SKM-1 treated with dmso at 0.1 percent for 144 hours (cell line): Measurements from ENCODE around the gene STRIP1.

Source experiments
- DNase-seq: peaks from one replicate; lab custom pipeline; 2025; ENCODE audit not compliant: unreplicated experiment; lab: John Stamatoyannopoulos, UW

STRIP1 gene, protein sequence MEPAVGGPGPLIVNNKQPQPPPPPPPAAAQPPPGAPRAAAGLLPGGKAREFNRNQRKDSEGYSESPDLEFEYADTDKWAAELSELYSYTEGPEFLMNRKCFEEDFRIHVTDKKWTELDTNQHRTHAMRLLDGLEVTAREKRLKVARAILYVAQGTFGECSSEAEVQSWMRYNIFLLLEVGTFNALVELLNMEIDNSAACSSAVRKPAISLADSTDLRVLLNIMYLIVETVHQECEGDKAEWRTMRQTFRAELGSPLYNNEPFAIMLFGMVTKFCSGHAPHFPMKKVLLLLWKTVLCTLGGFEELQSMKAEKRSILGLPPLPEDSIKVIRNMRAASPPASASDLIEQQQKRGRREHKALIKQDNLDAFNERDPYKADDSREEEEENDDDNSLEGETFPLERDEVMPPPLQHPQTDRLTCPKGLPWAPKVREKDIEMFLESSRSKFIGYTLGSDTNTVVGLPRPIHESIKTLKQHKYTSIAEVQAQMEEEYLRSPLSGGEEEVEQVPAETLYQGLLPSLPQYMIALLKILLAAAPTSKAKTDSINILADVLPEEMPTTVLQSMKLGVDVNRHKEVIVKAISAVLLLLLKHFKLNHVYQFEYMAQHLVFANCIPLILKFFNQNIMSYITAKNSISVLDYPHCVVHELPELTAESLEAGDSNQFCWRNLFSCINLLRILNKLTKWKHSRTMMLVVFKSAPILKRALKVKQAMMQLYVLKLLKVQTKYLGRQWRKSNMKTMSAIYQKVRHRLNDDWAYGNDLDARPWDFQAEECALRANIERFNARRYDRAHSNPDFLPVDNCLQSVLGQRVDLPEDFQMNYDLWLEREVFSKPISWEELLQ

DNA sequence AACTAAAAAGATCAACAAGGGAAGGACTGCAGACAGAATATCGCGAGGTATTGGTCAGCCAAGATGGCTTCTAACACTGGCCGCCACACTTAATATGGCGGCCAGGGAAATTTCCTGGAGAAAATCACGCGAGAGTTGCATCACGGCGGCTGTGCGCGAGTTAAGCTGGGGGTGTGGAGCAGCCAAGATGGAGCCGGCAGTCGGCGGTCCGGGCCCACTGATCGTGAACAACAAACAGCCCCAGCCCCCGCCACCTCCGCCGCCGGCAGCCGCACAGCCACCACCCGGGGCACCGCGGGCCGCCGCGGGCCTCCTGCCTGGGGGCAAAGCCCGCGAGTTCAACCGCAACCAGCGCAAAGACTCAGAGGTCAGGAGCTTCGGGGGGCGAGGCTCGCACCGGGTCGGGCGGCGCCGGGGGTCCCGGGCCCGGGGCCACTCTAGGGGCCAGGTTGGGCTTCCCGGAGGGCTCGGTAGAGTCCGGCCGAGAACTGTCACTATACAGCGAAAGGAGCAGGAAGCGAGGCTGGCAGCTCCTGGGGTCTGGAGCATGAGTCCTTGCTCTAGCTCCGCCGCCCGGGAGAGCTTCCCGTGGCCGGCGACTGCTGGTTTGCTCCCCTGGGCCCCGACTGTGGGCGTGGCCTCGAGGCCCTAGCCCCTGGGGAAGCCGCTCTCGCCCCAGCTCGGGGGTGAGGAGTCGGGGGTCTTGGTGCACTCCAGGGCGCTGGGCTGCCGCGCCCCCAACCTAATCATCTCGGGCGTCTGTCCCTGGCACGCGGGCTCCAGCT, at the start of gene STRIP1:
Gene STRIP1, plus strand, starts transcription at position 174 of the 785 bp plus-strand sequence. Its CDS starts 14 bp downstream, at position 188.
- peak; percentile 94 for DNase-seq

DNA sequence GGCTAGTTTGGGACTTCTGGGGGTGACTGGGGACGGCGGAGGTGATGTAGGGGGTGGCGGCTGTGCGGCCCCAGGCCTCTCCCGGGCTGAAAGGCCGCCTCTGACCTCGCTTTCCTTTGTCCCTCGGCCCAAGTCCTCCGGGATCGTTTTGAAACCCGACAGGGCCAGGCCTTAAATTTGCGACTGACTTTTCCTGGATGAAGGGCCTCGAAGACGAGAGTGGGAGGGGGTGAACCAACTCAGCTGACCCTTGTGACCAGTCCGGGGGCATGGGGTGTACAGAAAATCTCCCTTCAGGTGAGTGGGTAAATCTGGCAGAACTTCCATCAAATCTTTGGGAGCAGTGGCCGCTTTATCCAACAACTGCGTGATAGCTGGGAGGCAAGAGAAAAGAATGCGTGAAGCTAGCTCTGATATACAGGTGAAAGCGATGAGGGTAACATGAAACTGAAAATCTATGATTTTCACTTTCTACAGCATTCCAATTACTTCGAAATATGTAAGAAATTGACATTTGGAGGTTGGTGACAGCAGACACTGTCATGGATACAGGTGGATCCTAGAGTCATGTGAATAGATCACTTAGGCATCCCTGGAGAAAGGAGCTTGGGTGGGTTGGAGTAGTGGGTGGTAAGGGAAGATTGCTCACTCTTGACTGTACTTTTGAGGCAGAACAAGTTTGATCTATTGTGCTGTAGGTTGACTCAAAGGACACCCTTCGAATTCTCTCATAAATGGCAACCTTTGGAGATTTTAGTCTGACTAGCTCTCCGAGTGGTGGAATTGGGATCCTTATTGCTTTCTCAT, 49.0 kb upstream of the STRIP1 start:
- DNase-seq, result no peak

DNA sequence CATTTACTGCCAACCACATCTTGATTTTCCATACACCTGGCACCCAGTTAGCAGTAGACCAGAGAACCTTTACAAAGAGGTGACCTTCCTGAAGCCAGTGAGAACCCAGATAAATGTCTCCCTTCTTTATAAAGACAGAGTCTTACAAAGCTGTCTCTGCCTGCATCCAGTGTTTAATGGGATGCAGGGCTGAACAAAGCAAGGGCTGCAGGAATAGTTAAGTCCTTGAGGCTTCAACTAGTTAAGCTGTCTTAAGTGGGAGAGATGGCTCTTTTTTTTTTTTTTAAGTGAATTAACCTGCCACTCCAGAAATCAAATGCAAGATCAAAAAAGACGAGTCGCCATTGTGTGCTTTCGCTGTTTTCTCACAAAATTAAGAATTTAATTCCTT, 48.4 kb upstream of the STRIP1 start:
- no peak for DNase-seq

DNA sequence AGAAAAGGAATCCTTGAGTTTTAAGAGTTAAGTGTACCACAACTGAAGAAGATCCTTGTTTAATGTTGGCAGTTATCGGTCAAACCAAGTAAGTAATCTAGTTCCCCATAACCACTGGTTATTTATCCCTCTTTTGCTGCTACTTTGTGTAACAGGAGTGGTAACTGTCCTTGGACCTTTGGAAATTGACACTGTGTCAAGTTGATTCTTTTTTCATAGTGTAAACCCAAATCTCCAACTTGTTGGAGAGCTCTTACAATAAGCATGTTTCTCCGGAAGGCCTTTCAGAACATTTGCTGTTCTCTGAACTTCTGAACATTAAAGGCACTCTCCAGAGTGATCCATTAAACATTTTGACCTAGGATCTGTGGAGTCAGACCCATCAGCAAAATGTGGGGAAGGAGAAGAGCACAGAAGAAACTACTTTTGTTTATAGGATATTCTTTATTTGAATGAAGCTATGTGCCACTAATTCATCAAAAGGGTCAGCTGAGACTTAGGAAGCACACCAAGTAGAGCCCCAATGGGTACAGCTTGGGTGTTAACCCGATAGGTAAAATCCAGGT, 46.0 kb upstream of the STRIP1 start:
- no peak for DNase-seq

DNA sequence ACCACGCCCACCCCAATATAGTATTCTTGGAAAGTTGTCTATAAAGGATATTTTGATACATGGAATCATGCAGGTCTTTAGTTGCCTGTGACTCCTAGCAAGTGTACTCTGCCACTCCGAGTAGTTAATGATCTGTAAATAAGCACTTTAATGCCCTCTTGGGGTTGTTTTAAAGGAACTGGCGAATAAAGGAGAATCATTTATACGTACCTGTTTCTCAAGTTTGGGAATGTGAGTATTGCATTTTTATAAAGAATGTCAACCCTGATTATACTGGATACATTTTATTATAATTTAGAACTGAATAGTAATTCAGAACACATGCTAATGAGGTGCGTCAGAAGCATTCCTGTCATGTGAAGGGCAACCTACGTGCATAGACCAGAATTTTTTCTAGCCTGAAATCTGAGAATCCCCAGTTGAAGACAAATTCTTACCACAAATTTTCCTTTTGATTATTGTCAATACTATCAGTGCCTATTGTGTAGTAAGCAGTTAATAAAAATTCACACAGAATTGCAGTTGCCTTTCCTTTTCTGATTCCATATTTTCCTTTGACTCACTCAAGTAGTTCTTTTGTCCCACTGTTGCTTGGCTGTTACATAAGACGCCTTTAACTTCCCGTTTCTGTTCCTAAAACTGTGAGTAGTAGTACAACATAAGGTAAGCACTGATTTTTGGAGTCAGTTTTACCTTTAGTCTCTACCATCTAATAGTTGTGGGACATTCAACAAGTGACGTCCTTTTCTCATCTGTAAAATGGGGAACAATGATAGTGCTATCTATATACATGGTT, 44.7 kb upstream of the STRIP1 start:
- DNase-seq, result peak; percentile 33

DNA sequence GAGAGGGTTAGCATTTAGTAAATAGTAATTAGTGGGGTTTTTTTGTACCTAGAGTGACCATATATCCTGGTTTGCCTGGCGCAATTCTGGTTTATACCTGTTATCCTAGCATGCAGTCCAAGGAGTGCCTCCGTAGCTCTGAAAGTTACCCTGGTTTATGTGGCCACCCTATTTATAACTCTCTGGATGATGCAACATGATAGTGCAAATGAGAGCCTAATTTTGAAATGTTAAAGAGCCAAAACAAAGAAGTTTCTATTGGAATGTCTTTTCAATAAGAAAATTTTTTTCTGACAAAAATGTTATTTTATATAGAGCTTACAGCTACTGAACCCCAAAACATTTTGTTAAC, 44.1 kb upstream of the STRIP1 start:
- no peak for DNase-seq

DNA sequence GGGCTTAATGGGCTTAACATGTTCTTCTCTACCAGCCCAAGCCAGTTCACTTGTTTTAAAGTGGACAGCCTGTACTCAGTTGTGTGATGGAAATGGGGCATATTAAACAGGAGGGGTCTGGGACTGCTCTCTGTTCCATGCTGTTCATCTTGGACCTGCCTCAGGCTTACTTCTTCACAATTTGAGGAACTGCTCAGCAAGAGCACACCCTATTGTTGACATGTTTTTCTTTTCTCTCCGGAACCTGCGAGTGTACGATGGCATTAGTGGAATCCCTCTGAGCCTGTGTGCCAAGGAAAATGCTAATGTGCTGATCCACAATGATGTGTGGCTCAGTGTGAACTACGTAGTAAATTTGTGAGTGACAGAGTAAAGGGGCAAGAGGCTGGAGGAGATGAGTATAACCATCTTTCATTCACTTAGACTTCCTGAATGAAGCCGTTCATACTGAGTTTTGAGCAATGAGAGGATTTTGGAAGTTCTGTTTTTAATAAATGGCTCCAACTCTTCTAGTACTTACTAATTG, 43.0 kb upstream of the STRIP1 start:
- no peak for DNase-seq

DNA sequence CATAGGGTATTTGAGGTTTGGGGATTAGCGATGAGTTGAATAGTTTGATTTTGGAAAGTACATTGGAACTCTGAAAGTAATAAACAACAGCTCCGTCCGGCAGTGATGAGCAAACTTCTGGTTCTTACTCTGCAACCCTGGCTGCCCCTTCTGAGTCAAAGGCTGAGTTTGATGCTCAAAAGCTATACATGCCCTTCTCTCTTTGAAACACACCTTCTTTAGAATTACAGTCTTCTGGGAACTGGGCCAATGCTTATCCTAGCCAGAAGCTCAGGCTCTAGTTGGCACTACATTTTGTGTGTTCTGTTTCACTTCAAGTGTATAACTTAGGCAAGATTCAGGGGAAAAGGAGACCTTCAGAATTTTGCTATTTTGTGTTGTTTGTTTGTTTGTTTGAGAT, 40.5 kb upstream of the STRIP1 start:
- DNase-seq, result no peak

DNA sequence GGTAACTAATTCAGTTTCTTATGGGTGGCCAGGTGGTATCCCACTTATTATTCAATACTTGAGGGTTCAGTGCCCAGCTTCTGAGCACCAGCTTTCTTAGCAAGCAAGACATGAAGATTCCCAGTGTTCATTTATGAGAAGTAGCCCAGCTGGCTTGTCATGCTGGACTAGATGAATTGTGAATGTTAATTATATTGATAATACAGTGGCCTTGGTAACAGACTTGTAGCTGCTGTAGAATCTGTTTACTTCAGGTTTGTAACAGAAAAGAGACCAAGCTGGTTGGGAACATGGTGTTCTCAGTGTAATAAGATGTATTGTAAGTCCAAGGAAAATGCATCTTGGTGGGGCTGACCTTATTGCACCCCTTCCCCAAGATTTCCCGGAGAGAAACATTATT, 39.8 kb upstream of the STRIP1 start:
- DNase-seq, result no peak

DNA sequence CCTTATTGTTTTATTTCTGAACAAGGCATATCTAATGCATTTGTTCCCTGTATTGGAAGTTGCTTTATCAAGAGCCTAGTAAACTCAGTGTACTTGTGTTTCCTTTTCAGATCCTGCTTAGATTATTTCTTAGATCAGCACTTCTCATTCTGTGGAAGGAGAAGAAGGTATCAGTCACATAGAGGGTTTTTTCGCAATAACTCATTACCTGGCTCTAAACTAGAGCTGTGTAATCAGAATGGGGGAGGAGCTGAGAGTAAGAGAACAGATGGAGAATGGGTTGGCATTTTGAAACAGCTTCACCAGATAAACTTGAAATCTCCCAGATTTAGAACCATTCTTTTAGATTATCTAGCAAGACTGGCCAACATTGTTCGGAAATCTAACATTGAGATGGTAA, 38.9 kb upstream of the STRIP1 start:
- DNase-seq, result no peak

DNA sequence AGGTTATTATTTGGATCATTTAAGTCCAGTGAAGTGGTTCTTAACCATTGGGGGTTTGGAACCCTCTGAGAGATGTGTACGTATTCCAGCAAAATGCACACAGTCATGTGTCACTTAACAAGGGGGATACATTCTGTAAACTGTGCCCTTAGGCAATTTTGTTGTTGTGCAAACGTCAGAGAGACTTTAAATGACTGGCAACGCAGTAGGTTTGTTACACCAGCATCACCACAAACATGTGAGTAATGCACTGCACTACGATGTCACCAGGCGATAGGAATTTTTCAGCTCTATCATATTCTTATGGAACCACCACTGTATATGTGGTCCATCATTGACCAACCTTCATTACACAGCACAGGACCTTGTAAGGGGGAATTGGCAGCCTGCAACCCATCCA, 37.9 kb upstream of the STRIP1 start:
- no peak for DNase-seq

DNA sequence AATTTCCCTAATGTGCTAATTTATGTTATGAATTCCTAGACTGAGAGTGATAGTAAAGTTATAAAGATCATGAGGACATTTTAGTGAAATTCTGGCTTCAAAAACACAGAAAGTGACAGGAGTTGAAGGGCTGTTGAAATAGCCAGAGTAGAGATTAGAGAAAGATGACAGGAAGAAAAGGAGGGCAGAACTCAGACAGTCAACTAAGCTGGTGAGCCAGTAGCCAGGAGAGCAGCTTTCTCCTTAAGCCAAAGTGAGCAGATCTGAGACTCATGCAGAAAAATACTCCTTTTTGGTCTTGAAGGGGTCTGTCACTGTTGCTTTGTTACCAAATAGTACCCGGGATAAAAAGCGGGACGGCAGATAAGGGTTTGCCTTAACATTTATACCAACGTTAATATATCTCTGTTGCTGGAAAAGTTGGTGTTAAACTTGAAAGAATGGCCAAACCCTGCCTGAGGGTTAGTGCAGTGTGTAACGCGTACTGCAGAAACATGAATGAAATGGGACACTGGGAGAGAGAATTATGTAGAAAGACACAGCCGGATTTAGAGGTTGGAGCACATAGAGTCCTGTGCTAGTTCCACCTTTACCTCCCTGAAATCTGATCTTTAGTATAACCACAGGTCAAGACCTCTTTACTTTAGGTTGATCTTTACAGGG, 37.1 kb upstream of the STRIP1 start:
- DNase-seq, result no peak

DNA sequence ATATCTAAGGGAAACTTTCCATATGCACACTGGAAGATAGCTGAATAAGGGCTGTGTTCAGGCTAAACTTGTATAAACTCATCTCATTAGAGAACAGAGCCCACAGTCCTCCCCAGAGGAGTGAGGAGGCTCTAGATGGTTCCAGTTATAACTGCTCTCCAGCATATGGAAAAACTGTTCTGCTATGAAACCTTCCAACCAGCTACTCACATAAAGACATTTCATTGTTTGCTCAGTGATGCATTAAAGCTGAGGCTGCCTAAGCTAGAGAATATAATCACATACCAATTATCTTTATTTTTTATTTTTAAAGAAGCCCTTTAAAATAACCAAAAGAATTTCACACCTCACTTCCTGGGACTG, 36.6 kb upstream of the STRIP1 start:
- no peak for DNase-seq

DNA sequence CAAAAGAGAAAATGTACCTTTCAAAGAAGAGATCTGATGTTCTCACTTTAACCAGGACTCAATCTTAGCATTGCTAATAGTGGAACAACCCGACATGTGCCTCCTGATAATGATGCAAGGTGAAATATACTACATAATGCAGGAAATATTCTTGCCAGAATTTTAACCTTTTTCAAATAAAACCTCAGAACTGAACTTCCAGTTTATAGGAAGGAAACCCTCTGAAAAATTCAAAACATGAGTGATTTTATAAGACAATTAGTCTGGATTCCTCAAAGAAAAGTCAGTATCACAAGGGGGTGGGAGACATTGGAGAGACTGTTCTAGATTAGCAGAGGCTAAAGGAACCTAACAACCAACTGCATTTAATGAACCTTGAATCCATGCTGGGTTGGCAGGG, 31.7 kb upstream of the STRIP1 start:
- no peak for DNase-seq

DNA sequence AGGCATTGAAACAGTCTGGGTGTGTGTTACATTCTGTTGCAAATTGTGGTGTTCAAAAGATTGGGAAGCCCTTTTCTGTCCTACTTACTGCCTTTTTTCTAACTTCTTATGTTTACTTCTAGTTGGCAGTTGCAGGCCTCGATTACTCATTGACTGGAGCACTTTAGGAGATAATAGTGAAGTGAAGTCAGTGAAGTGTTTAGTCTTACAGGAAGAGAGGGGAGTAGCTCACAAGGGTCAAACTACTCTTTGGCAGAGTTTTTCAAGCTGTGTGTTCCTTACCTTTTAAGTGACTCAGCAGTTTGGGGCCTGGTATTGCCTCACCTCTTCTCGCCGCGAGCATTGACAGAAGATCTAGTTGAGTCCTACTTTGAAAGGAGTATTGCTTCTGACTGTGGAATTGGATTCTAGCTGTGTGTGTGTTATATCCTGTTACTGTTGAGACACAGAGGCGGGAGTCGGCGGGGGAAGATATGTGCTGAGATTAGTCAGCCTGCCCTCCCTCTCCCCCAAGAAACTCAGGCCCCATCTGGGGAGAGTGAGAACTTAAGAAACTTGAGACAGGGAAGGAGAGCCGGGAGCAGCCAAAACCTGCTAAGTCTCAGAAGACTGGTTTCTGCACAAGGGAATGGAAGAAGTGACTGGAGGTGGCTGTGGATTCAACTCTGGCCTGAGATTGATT, 30.5 kb upstream of the STRIP1 start:
- peak; percentile 81 for DNase-seq

DNA sequence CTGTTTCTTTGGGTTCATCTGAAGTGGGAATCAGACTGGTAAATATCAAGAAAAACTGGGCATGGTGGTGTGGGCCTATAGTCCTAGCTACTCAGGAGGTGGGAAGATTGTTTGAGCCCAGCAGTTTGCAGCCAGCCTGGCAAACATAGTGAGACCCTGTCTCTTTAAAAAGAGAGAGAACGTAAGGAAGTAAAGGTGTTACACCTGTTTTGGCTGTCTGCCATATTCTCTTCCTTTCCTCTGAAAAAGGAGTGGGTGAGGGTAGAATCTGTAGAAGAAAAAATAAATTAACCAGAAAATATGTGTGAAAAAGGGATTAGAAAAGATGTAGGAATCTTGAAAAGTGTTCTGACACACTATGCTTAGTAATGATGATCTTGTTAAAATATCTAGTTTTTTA, 29.8 kb upstream of the STRIP1 start:
- no peak for DNase-seq

DNA sequence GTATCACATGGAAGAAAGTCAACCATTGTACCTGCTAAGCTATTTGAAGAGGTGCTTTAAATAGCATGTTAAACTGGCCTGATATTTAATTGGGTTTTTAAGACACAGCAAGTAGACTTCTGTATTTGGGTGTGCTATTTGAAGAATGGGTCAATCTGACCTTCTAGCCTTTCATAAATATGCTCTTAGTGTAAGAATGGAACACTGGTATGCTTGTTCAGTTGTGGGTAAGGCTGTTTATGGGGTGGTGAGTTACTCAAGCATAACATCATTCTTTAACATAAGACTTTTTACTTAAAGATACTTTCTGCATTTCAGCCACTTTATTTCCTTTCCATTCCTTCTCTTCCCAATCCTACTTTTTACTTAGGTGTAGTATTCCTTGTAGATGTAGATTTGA, 28.5 kb upstream of the STRIP1 start:
- no peak for DNase-seq

DNA sequence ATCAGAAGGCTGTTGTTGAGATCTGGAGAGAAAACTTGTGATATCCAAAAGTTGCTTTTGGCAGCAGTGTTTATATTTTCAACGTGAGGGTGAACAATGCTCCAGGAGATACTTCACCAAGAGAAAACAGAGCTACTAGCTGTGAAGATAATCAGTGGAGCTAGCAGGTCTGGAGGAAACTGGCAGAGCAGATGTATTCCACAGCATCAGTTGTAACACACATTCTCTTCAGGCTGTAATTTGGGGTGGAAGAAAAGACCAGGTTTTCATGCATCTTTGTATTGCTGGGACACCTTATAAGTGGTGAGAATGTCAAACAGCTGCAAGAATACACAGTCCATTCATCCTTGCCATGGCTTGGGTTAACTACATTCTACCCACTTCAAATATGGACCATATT, 27.9 kb upstream of the STRIP1 start:
- DNase-seq, result no peak
